SU-DHL-6 (cell line): ENCODE results near the gene QPCTL.

Experiments used
- H2AFZ ChIP-seq: fragments of 200-600 bp; sonication (generic); 2 replicates; pipeline ENCODE4 v1.6.1; 2014; ENCODE audit warnings: low read depth, mild to moderate bottlenecking, moderate library complexity, mixed read lengths, antibody characterized with exemption, low read length; ENCODE audit not compliant: severe bottlenecking
- H3F3A ChIP-seq: fragments of 200-600 bp; shearing (Covaris generic); 2 replicates; pipeline ENCODE4 v1.6.0; 2016; ENCODE audit warnings: antibody characterized with exemption, mild to moderate bottlenecking; ENCODE audit not compliant: insufficient read depth
- H3K27ac ChIP-seq: fragments of 200-600 bp; sonication (generic); 2 replicates; pipeline ENCODE4 v1.5.1; 2016; ENCODE audit warnings: low read depth, mild to moderate bottlenecking, low read length, moderate library complexity, mixed read lengths
- H3K27me3 ChIP-seq: fragments of 200-600 bp; sonication (generic), shearing (Covaris generic); 2 replicates; pipeline ENCODE4 v1.6.0; 2014; ENCODE audit warnings: mild to moderate bottlenecking, low read length
- H3K36me3 ChIP-seq: fragments of 200-600 bp; sonication (generic); 2 replicates; pipeline ENCODE4 v1.6.1; 2014; ENCODE audit warnings: mild to moderate bottlenecking, low read length, mixed read lengths
- H3K4me2 ChIP-seq: fragments of 300-600, 200-600 bp; shearing (Covaris generic), sonication (generic); 2 replicates; pipeline ENCODE4 v1.6.0; 2014; ENCODE audit warnings: low read length, low read depth, mild to moderate bottlenecking; ENCODE audit not compliant: poor library complexity, severe bottlenecking
- H3K4me3 ChIP-seq: fragments of 200-600 bp; sonication (generic); 2 replicates; pipeline ENCODE4 v1.5.1; 2014; ENCODE audit warnings: antibody characterized with exemption, low read length, mild to moderate bottlenecking, mixed read lengths; ENCODE audit not compliant: insufficient read depth, poor library complexity, severe bottlenecking
- H3K79me2 ChIP-seq: fragments of 200-600 bp; sonication (generic); 2 replicates; pipeline ENCODE4 v1.6.1; 2014; ENCODE audit warnings: mild to moderate bottlenecking, low read length, moderate library complexity; ENCODE audit not compliant: insufficient read depth
- H3K9ac ChIP-seq: fragments of 200-600 bp; sonication (generic); 2 replicates; pipeline ENCODE4 v1.7.0; 2014; ENCODE audit warnings: mild to moderate bottlenecking, low read length
- H3K9me2 ChIP-seq: fragments of 200-600 bp; sonication (generic); replicated peaks from 2 replicates; pipeline ENCODE4 v1.6.1; 2014; ENCODE audit warnings: low read length; ENCODE audit not compliant: insufficient read depth
- H3K9me3 ChIP-seq: fragments of 200-600 bp; sonication (generic); 2 replicates; pipeline ENCODE4 v1.6.1; 2014; ENCODE audit warnings: low read length, mixed read lengths; ENCODE audit not compliant: insufficient read depth
- H4K20me1 ChIP-seq: fragments of 200-600 bp; sonication (generic); 2 replicates; pipeline ENCODE4 v1.6.1; 2014; ENCODE audit warnings: low read depth, mild to moderate bottlenecking, antibody characterized with exemption, low read length, moderate library complexity, mixed read lengths
- CTCF ChIP-seq: fragments of 200-600 bp; sonication (generic); IDR thresholded peaks from one replicate; pipeline ENCODE4 v1.5.1; 2017; ENCODE audit warnings: antibody characterized with exemption, mild to moderate bottlenecking, low read length, moderate library complexity; ENCODE audit not compliant: insufficient read depth, poor library complexity, severe bottlenecking
- EZH2phosphoT487 ChIP-seq: fragments of 200-600 bp; sonication (generic), shearing (Covaris generic); conservative IDR thresholded peaks from 2 replicates; pipeline ENCODE4 v1.6.1; 2018; ENCODE audit warnings: mild to moderate bottlenecking, antibody characterized with exemption, low read length, moderate library complexity, mixed read lengths

The QPCTL gene

DNA sequence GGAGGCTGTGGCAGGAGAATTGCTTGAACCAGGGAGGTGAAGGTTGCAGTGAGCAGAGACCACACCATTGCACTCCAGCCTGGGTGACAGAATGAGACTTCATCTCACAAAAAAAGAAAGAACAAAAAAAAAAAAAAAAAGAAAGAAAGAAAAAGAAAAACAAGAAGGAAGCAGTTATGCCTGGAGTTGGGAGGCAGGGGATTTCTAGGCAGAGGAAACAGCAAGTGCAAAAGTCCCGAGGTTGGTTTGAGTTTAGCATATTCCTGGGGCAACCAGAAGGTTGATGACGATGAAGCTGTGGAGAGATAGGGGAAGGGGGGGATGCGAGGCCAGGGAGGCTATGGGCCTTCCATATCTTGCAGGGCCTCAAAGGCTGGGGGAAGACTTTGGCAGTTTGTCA is 41.7 kb upstream of the QPCTL start:
- Histone ChIP-seq H3F3A (no peaks in the 10 kb centered on the region), H3K9me3 (no peaks in the 10 kb centered on the region), H3K79me2 (no peaks in the 10 kb centered on the region), H4K20me1 (no peaks in the 10 kb centered on the region), H2AFZ (no peak overlapping the region), H3K9ac (no peak overlapping the region), H3K27me3 (no peaks in the 10 kb centered on the region), H3K27ac (no peak overlapping the region), H3K4me2 (no peak overlapping the region), H3K36me3 (no peaks in the 10 kb centered on the region), H3K9me2 (no peaks in the 10 kb centered on the region), H3K4me3 (no peak overlapping the region)
- no peak for TF ChIP-seq CTCF

- Histone ChIP-seq H3K4me2 (no peak overlapping the region), H2AFZ (no peak overlapping the region), H4K20me1 (no peaks in the 10 kb centered on the region), H3K36me3 (no peaks in the 10 kb centered on the region), H3K4me3 (no peak overlapping the region), H3K27me3 (no peaks in the 10 kb centered on the region), H3K9me3 (no peaks in the 10 kb centered on the region), H3K27ac (no peak overlapping the region), H3K9ac (no peak overlapping the region), H3K79me2 (no peaks in the 10 kb centered on the region), H3K9me2 (no peaks in the 10 kb centered on the region), H3F3A (no peaks in the 10 kb centered on the region)
- TF ChIP-seq CTCF (no peak), EZH2phosphoT487 (no peak)
These were observed 38.8 kb upstream of the QPCTL start for GRCh38 chr19:45653634-45654033.

DNA sequence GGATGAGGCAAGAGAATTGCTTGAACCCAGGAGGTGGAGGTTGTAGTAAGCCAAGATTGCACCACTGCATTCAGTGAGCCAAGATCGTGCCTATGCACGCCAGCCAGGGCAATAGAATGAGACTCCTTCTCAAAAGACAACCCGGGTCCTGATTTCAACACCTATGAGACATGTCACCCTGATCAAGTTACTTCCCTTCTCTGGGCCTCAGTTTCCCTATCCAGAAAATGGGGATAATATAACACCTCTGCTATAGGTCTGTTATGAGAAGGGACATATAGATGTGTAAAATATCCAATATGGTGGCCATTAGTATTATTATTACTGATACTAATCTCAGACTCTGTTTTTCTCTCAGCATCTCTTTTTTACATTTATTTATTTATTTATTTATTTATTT is 37.4 kb upstream of the QPCTL start:
- Histone ChIP-seq H3K79me2 (no peaks in the 10 kb centered on the region), H2AFZ (no peak overlapping the region), H3K4me2 (no peak overlapping the region), H3K9ac (no peak overlapping the region), H3K36me3 (no peaks in the 10 kb centered on the region), H3K9me2 (no peaks in the 10 kb centered on the region), H3F3A (no peaks in the 10 kb centered on the region), H4K20me1 (no peaks in the 10 kb centered on the region), H3K27ac (no peak overlapping the region), H3K27me3 (no peaks in the 10 kb centered on the region), H3K4me3 (no peak overlapping the region), H3K9me3 (no peaks in the 10 kb centered on the region)
- TF ChIP-seq CTCF (no peak), EZH2phosphoT487 (no peak)

DNA sequence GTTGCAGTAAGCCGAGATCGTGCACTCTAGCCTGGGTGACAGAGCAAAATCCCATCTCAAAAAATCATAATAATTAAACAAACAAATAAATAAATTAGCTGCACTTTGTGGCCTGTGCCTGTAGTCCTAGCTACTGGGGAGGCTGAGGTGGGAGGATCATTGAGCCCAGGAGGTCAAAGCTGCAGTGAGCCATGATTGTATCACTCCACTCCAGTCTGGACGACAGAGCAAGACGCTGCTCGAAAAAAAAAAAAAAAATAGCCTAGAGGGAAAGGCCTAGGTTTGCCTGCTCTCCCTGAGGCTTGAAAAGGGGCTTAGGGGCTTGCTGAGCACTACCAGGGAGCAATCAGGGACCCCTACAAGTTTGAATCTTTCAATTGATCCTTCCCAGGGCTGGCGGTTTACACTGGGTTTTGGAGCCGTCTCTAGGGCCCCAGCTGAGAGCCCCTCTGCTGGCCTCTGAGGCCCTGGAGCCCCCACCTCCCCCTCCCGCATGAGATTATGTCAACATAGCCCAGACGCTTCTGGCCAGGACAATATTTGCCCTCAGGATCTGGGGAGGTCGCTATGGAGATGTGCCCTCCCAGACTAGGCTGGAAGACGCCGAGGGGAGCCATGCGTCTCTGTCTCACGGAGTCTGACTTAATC is 34.8 kb upstream of the QPCTL start:
- Histone ChIP-seq H3K79me2 (no peaks in the 10 kb centered on the region), H3K9me3 (no peaks in the 10 kb centered on the region), H3K4me2 (no peak overlapping the region), H3K27ac (no peak overlapping the region), H3K36me3 (no peaks in the 10 kb centered on the region), H3K4me3 (no peak overlapping the region), H3K27me3 (no peaks in the 10 kb centered on the region), H2AFZ (no peak overlapping the region), H3F3A (no peaks in the 10 kb centered on the region), H4K20me1 (no peaks in the 10 kb centered on the region), H3K9ac (no peak overlapping the region), H3K9me2 (no peaks in the 10 kb centered on the region)
- no peak for TF ChIP-seq CTCF
- TF ChIP-seq EZH2phosphoT487 = no peak
